Immature natural killer cell (primary cell): ENCODE results near the gene CPED1. TPM values are rescaled to one million over a fixed set of nuclear protein-coding genes. Genes with fewer than 3 reads are reported as not detected.

Experiments used
- DNase-seq, 3 donors: peaks; one replicate each; pipeline ENCODE4 v3.0.0; 2022; ENCODE audit warnings: mixed read lengths in 1 of 3
- H3K27ac Mint-ChIP-seq, 6 donors: one replicate each; pipeline ENCODE4 v1.8.0; 2020; ENCODE audit warnings: mixed read lengths in 6 of 6, mild to moderate bottlenecking in 5 of 6, inconsistent platforms in 4 of 6, moderate library complexity in 3 of 6
- H3K27me3 Mint-ChIP-seq, 3 donors: one replicate each; pipeline ENCODE4 v1.8.0; 2020 to 2021; ENCODE audit warnings: low read depth in 3 of 3, mild to moderate bottlenecking in 3 of 3, mixed read lengths in 3 of 3, moderate library complexity in 3 of 3, inconsistent platforms in 1 of 3
- H3K36me3 Mint-ChIP-seq, 3 donors: one replicate each; pipeline ENCODE4 v1.8.0; 2020; ENCODE audit warnings: mixed read lengths in 3 of 3, inconsistent platforms in 2 of 3, mild to moderate bottlenecking in 2 of 3
- H3K4me1 Mint-ChIP-seq, 2 donors: one replicate each; pipeline ENCODE4 v1.8.0; 2020; ENCODE audit warnings: inconsistent platforms in 2 of 2, mild to moderate bottlenecking in 2 of 2, mixed read lengths in 2 of 2, moderate library complexity in 1 of 2
- H3K4me3 Mint-ChIP-seq, 5 donors: one replicate each; pipeline ENCODE4 v1.8.0; 2020; ENCODE audit warnings: mild to moderate bottlenecking in 5 of 5, mixed read lengths in 5 of 5, inconsistent platforms in 3 of 5, moderate library complexity in 3 of 5
- H3K9me3 Mint-ChIP-seq, 6 donors: one replicate each; pipeline ENCODE4 v1.8.0; 2020; ENCODE audit warnings: mild to moderate bottlenecking in 6 of 6, mixed read lengths in 6 of 6, inconsistent platforms in 4 of 6, moderate library complexity in 3 of 6
- polyA plus RNA-seq, 3 donors: library from polyadenylated mRNA; unstranded; fragments of 300-500 nt; fragmentation: Illumina TruSeq; gene quantifications; one replicate each; pipeline ENCODE4 v1.2.3, GENCODE V29; 2021

The CPED1 gene
- polyA plus RNA-seq, 3 donors from 2014 or later = 1.3 to 2.2 TPM; not detected in 1

DNA sequence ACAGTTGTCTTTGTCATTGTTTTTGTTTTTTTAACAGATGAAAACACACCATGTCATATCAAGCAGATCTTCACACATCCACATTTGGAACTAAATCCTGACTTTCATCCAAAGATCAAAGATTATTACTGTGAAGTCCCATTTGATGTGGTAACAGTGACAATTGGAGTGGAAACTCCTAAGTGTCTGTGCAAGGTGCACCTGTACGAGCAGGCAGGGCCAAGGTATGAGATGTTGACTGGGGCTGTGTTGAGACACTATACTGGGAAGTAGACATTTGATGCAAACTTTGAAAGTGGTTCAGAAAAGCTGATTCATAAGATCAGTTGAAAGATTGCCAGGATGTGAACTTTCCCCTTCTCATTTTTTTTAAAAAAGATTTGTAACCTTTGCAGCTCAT lies 152.3 kb downstream of the CPED1 start:
- Mint-ChIP-seq H3K4me1 (peaks cover 7 to 15% of the 10 kb centered on the region in 2 donors), H3K27ac (no peak overlapping the region), H3K27me3 (peaks cover 0 to 2% (median 0%) of the 10 kb centered on the region in 3 donors), H3K4me3 (no peak overlapping the region), H3K9me3 (no peaks in the 10 kb centered on the region), H3K36me3 (no peaks in the 10 kb centered on the region)
- no peak for DNase-seq

DNA sequence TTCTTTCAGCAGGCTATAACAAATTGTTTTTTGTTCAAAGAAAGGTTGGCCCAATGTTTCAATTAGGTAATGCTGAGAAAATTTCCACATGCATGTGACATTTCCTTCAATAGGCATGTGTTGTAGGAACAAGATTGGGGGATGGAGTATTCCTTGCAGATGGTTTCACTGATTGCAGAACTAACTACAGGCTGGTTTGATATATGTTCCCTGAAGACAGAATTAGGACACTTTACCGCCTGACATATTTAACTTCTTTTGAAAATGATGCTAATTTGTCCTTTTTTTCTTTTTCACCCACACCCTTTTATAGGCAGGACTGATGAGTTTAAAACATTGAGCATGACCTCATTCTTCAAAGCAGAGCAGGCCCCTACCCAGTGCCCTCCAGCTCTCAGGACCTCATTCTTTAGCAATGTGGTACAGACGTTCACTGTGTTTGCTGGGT lies 163.3 kb downstream of the CPED1 start:
- Mint-ChIP-seq H3K36me3 (no peaks in the 10 kb centered on the region), H3K9me3 (peaks cover 0 to 2% (median 0%) of the 10 kb centered on the region in 6 donors), H3K4me1 (no peaks in the 10 kb centered on the region)

DNA sequence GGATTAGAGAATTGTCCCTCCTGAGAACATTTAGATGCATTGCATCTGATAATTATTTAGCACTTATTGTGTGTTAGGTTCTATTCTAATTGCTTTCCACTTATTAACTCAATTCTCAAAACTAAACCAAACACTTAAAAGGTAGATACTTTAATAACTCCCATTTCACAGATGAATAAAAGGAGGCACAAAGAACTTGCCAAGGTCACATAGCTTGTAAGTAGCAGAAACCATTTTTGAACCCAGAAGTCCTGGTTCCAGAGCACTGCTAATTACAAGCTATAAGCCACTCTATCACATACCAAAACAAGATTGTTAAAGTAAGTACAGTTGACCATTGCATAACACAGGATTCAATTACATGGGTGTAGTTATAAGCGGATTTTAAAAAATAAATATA lies 164.9 kb downstream of the CPED1 start:
- peaks cover 0 to 5% (median 2%) of the 10 kb centered on the region in 3 donors for H3K27me3 Mint-ChIP-seq
- no peaks in the 10 kb centered on the region for H3K4me1 Mint-ChIP-seq
- DNase-seq = no peak
- H3K36me3 Mint-ChIP-seq = no peaks in the 10 kb centered on the region
- H3K27ac Mint-ChIP-seq = no peak overlapping the region
- H3K4me3 Mint-ChIP-seq = no peak overlapping the region
- H3K9me3 Mint-ChIP-seq = peaks cover 0 to 2% (median 0%) of the 10 kb centered on the region in 6 donors

More for the DNA sequence above, 163.3 kb downstream of the CPED1 start:
- Mint-ChIP-seq H3K27me3 (peaks cover 0 to 5% (median 2%) of the 10 kb centered on the region in 3 donors), H3K27ac (no peak overlapping the region), H3K4me3 (no peak overlapping the region)
- DNase-seq = no peak

DNA sequence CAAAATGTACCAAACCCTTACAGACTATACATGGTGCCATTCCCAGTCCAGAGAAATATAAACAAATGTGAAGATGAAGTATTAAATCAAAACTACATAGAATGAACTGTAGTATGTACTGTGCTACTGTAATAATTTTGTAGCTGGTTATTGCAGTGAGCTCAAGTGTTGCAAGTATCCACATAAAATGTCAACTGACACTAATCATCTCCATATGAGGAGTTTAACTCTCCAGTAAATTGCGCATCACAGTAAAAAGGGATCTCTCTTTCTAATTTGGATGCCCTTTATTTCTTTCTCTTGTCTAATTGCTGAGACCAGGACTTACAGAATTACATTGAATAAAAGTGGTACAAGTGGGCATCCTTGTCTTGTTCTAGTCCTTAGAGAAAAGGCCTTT lies 165.5 kb downstream of the CPED1 start:
- DNase-seq = no peak
- Mint-ChIP-seq H3K36me3 (no peaks in the 10 kb centered on the region), H3K27ac (no peak overlapping the region), H3K4me3 (no peak overlapping the region), H3K9me3 (peaks cover 0 to 2% (median 0%) of the 10 kb centered on the region in 6 donors), H3K27me3 (peaks cover 0 to 5% (median 2%) of the 10 kb centered on the region in 3 donors), H3K4me1 (no peaks in the 10 kb centered on the region)

DNA sequence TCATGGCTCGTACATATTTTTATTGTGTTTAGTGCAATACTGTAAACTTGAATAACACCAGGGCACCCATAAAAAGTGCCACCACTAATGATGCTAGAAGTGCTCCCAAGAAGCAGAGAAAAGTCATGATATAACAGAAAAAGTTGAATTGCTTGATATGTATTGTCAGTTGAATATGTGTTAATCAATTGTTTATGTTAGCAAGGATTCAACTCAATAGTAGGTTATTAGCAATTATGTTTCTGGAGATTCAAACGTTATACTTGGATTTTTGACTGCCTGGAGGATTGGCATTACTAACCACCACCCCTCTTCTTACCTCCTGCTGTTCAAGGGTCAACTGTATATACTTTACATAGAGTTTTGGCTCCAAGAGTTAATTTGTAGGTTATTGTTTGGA lies 168.3 kb downstream of the CPED1 start:
- Mint-ChIP-seq H3K27me3 (peaks cover 0 to 3% (median 2%) of the 10 kb centered on the region in 3 donors), H3K9me3 (peaks cover 0 to 2% (median 0%) of the 10 kb centered on the region in 6 donors), H3K27ac (no peak overlapping the region), H3K4me3 (no peak overlapping the region), H3K4me1 (no peaks in the 10 kb centered on the region), H3K36me3 (no peaks in the 10 kb centered on the region)
- DNase-seq = no peak

DNA sequence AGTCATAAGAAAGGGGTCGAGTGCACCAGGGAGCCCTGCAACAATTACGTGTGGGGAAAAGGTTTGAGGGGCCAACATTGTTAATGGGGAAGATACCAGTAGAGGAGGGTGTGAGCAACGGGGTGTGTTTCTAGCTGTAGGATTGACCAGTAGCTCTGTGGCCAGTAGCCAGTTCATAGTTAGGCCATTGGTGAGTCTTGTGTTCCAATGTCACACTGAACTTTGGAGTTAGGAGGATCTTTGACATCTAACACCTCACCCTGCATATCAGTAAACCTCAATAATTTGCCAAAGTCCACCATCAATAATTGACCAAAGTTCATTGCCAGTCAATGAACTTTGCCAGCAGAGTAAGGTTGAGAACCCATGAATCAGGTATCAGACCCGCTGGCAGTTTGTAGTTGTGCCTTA lies 168.8 kb downstream of the CPED1 start:
- Mint-ChIP-seq H3K4me3 (no peak overlapping the region), H3K4me1 (no peaks in the 10 kb centered on the region), H3K9me3 (peaks cover 0 to 2% (median 0%) of the 10 kb centered on the region in 6 donors), H3K27ac (no peak overlapping the region), H3K36me3 (no peaks in the 10 kb centered on the region), H3K27me3 (peaks cover 0 to 3% (median 2%) of the 10 kb centered on the region in 3 donors)
- DNase-seq = no peak

DNA sequence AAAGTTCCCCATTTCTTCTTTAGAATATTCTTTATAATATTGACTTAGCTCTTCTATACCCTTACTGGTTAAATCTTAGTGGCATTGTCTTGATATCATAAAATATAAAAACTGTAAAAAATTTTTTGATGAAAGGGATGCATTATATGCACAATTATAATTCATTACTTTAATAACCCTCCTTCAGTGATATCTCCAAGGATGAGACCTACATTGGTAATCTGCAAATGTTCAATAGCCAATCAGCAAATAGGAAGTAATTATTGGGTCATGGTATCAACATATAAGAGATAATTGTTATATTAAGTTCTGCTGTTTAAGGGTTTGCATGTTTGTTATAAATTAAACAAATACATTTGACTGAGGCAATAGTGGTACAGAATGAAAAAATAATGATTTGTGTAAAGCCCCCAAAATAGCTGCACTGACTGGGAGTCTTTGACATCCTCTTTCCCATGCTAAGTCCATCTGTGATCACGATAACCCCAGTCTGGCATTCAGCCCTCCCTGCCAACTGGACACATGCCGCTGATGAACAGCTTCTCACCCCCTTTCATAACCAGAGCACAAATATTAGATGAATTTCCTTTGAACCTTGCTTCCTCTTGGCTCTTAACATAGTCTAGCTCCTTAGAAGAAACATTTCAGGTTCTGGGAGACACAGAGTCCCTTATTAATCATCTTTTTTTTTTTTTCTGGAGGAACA lies 169.5 kb downstream of the CPED1 start:
- Mint-ChIP-seq H3K4me1 (no peaks in the 10 kb centered on the region), H3K4me3 (no peak overlapping the region), H3K9me3 (peaks cover 0 to 2% (median 0%) of the 10 kb centered on the region in 6 donors), H3K36me3 (no peaks in the 10 kb centered on the region), H3K27me3 (peaks cover 0 to 3% (median 2%) of the 10 kb centered on the region in 3 donors), H3K27ac (no peak overlapping the region)
- DNase-seq = no peak

DNA sequence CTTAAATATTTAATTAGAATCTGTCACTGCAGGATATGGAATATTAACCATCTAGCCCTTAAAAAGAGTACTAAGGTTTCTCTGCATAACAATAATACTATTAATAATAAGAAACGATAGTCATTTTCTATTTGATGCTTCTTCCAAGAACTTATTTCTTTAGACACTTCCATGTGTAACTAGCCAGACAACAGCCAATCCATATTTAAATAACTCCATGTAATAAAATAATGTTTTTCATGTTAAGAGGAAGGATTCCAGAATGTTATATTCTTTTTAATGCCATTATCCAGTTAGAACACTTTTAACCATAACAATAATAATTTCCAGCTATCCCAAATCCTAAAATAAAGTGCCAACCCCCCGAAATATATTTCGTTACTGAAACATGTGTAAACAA lies 170.2 kb downstream of the CPED1 start:
- no peaks in the 10 kb centered on the region for H3K4me1 Mint-ChIP-seq
- no peak overlapping the region for H3K4me3 Mint-ChIP-seq
- H3K27ac Mint-ChIP-seq = no peak overlapping the region
- H3K9me3 Mint-ChIP-seq = peaks cover 0 to 2% (median 0%) of the 10 kb centered on the region in 6 donors
- H3K36me3 Mint-ChIP-seq = no peaks in the 10 kb centered on the region
- H3K27me3 Mint-ChIP-seq = peaks cover 0 to 3% (median 3%) of the 10 kb centered on the region in 3 donors
- DNase-seq = no peak

DNA sequence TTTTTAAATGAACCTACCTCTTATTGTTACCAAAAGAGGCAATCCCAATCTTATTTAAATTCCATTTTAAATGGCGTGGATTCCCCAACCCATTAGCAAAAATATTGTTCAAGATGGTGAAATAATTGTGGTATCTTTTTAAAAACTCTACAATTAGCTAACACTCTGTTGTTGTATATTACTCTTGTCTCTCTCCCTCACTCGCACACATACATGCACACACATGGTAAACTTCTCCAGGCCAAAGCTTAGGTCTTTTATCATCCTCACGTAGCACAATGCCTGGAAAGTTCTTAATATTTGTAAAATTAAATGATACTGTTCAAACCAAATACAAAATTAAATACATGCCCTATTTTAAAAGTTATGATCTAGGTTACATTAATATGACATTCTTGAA lies 171.0 kb downstream of the CPED1 start:
- Mint-ChIP-seq H3K4me1 (no peaks in the 10 kb centered on the region), H3K4me3 (no peak overlapping the region), H3K36me3 (no peaks in the 10 kb centered on the region)

DNA sequence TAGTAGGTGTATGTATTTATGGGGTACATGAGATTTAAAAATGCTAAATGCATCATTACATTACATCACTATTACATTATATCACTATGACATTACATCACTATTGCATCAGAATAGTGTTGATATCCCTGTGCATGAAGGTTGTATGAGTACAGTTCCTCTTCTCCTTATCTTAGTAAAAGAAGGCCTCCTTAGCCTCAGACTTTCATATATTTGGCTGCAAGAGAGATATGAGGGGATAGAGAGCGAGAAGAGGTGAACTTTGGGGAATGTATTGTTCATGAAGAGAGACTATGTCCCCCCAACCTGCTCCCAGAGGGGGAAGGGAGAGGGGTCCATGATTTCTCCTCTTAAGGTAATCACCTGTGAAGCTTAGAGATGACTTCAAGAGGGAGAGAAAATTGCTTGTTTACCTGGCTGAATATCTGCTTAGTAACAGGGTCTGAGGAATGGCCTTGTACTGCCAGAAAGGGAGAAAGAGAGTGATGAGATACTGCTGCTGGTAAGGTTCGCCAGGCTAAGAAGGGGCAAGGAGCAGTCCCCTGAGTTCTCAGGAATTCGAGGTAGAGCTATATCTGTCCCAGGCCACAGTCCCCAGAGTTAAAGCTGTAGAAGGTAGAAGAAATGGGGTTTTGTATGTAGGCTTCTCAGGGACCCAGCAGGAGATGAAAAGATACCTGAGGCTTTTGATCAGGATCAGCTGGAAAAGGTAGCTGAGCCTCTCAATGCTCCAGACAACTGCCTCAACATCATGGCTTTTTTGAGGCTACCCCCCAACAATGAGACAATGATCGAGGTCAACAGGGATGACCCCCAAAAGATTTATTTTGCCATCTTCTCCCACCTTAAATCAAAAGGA lies 171.9 kb downstream of the CPED1 start:
- H3K4me1 Mint-ChIP-seq = no peaks in the 10 kb centered on the region

More for the DNA sequence above, 171.0 kb downstream of the CPED1 start:
- H3K27me3 Mint-ChIP-seq = peaks cover 0 to 3% (median 3%) of the 10 kb centered on the region in 3 donors
- no peak for DNase-seq
- H3K27ac Mint-ChIP-seq = no peak overlapping the region
- H3K9me3 Mint-ChIP-seq = peaks cover 0 to 2% (median 0%) of the 10 kb centered on the region in 6 donors

DNA sequence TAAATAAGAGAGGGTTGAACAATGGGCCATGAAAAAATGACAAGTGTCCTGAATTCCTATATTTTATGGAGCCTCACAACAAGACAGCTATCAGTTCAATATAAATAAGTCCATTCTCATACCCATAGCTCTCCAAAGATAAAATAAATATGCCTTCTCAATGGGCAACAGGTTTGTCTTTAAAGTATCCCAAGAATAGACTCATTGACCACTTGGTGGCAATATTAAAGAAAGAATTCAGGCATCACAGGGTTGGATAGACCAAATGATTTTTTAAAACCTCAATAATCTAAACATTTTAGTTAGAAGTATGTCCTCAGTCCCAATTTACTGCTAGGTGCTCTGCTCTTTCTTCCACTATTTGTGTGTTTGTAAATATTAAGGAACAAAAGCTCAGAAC lies 175.2 kb downstream of the CPED1 start:
- H3K27ac Mint-ChIP-seq = no peak overlapping the region
- H3K36me3 Mint-ChIP-seq = no peaks in the 10 kb centered on the region

More for the DNA sequence above, 171.9 kb downstream of the CPED1 start:
- Mint-ChIP-seq H3K27ac (no peak overlapping the region), H3K9me3 (peaks cover 0 to 2% (median 0%) of the 10 kb centered on the region in 6 donors), H3K4me3 (no peak overlapping the region), H3K36me3 (no peaks in the 10 kb centered on the region), H3K27me3 (peaks cover 0 to 3% (median 3%) of the 10 kb centered on the region in 3 donors)
- no peak for DNase-seq

DNA sequence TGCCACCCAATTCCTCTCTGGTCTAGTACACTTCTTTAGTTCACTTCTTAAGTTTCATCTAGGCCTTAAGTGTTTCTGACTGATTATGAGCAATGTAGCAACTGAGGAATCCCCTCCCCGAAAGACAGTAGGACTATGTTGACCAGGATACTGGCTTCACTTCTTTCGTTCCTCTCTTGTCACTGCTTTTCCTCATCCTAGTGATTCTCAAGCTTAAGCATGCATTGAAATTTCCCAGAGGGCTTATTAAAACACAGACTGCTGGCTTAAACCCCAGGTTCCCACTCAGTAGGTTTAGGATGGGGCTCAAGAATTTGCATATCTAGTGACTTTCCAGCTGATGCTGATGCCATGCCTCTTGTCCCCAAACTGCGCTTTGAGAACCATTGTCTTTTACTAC lies 175.7 kb downstream of the CPED1 start:
- peaks cover 1 to 2% (median 2%) of the 10 kb centered on the region in 3 donors for H3K27me3 Mint-ChIP-seq
- no peak overlapping the region for H3K4me3 Mint-ChIP-seq
- H3K9me3 Mint-ChIP-seq = no peaks in the 10 kb centered on the region
- no peaks in the 10 kb centered on the region for H3K4me1 Mint-ChIP-seq
- H3K27ac Mint-ChIP-seq = no peak overlapping the region
- H3K36me3 Mint-ChIP-seq = no peaks in the 10 kb centered on the region
- DNase-seq = no peak

More for the DNA sequence above, 175.2 kb downstream of the CPED1 start:
- Mint-ChIP-seq H3K27me3 (peaks cover 1 to 2% (median 2%) of the 10 kb centered on the region in 3 donors), H3K4me1 (no peaks in the 10 kb centered on the region), H3K9me3 (no peaks in the 10 kb centered on the region), H3K4me3 (no peak overlapping the region)
- DNase-seq = no peak

DNA sequence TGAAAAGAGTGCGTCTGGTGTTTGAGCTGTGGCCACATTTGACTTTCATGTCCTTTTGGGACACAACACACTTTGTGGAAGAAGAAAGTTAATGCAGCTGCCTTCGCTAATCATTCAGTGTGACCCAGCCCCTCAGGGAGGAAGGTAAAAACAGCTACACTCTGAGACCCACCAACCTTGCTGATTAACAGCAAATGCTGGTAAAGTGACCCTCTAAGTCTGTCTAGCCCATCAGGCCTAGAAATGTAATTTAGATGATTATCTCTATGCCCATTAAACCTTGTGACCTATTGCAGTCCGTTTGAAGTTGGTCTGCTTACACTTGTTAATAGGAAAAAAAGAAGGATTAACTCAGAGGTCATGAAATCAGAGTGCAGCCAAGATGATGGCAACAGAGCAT lies 178.4 kb downstream of the CPED1 start:
- Mint-ChIP-seq H3K9me3 (no peaks in the 10 kb centered on the region), H3K4me1 (no peaks in the 10 kb centered on the region), H3K36me3 (no peaks in the 10 kb centered on the region), H3K4me3 (no peak overlapping the region), H3K27me3 (peaks cover 1 to 3% (median 2%) of the 10 kb centered on the region in 3 donors), H3K27ac (no peak overlapping the region)
- DNase-seq = no peak

DNA sequence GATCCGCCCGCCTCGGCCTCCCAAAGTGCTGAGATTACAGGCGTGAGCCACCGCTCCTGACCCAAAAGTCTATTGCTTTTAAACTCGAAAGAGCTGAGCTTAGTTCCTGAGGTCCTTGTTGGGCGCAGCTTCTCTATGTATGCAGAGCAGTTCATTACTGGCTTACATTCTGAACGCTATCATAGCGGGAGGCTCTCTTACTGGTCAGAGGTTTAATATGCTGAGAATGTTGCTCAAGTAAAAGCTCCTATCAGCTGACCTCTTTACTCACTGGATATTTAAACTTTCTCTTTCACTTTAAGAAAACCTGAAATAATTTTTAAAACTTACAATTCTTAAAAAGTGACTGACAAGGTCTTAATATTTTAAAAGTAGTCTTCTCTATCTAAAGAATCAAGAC lies 179.5 kb downstream of the CPED1 start:
- H3K27ac Mint-ChIP-seq = no peak overlapping the region
- H3K4me3 Mint-ChIP-seq = no peak overlapping the region
- H3K27me3 Mint-ChIP-seq = peaks cover 1 to 3% (median 2%) of the 10 kb centered on the region in 3 donors
- no peaks in the 10 kb centered on the region for H3K36me3 Mint-ChIP-seq
- H3K9me3 Mint-ChIP-seq = no peaks in the 10 kb centered on the region
- DNase-seq = no peak
- no peaks in the 10 kb centered on the region for H3K4me1 Mint-ChIP-seq
